Measurements from ENCODE around the gene AGPS. TPM values are rescaled to one million over a fixed set of nuclear protein-coding genes. Genes with fewer than 3 reads are reported as not detected.
A peak's percentile ranks its signal among the peaks of the same experiment; 100 is the strongest.

AGPS gene
- total and polyA plus RNA-seq, 2 of the 13 experiments (the other 11 are each of a cell fraction or from before 2014, with no cell fraction given): 39.4 to 99.0 TPM

- no peak overlapping the region for H3K9ac ChIP-seq (ENCODE audit: insufficient read depth, low read depth, low read length)
Observed at GRCh38 chr2:177429688-177430325, 37.2 kb downstream of the AGPS start.

More at GRCh38 chr2:177429688-177430325, 37.2 kb downstream of the AGPS start:
- Histone ChIP-seq H3K36me3 (replicated peaks in 1 of 2; ENCODE audit: control insufficient read depth in 1 of 2, insufficient read depth in 2 of 2, low read length in 2 of 2) (peaks cover 8 to 28% of the 10 kb centered on the region in 2 experiments; a peak in 4 of 5 replicates), H3K27me3 (ENCODE audit: control insufficient read depth in 1 of 2, insufficient read depth in 2 of 2, low read length in 2 of 2) (no peaks in the 10 kb centered on the region), H3K27ac (ENCODE audit: extremely low read length, insufficient read depth, low read length) (no peak overlapping the region), H3K9me3 (ENCODE audit: low read length) (peaks cover 13% of the 10 kb centered on the region; the same call in 1 of the 2 replicates), H3K4me1 (ENCODE audit: insufficient read depth, low read length) (peaks cover 39% of the 10 kb centered on the region), H4K20me1 (ENCODE audit: insufficient read depth, low read length) (peaks cover 33% of the 10 kb centered on the region; the same call in 1 of the 2 replicates), H3K4me2 (ENCODE audit: low read depth, low read length) (no peak overlapping the region), H2AFZ (ENCODE audit: low read length) (no peak overlapping the region), H3K79me2 (ENCODE audit: insufficient read depth, low read length) (peaks cover 95% of the 10 kb centered on the region), H3K4me3 (replicated peaks in 1 of 3; ENCODE audit: insufficient read depth in 1 of 3, low read depth in 2 of 3, low read length in 3 of 3) (no peak overlapping the region)
- 100% methylated on average over 2 of the region's 2 CpGs for WGBS (ENCODE audit: low lambda C conversion rate)
- ChIA-PET POLR2A (no interaction called here), CTCF (ENCODE audit: low intra/inter-chr PET ratio, low total read pairs) (no interaction called here)
- ATAC-seq: peak; percentile 53
- intact Hi-C loops (cut with micrococcal nuclease; ENCODE audit: unreplicated experiment): no loop called here
- no peak for FAIRE-seq
- BruUV-seq (replicated peaks): no TSS peak
- 0 out of 2 replicates have a peak, but pooled peaks have one; percentile 21 for TF ChIP-seq ZBTB7B (CRISPR knock-in tag; IDR thresholded peaks at IDR 0.05)
- TF ChIP-seq ZNF652 (CRISPR knock-in tag; IDR thresholded peaks at IDR 0.05; ENCODE audit: borderline replicate concordance, low read depth): peak; percentile 69
- TF ChIP-seq ZNF138 (CRISPR knock-in tag; IDR thresholded peaks at IDR 0.05; ENCODE audit: low read depth): 0 out of 2 replicates have a peak, but pooled peaks have one; percentile 35
- TF ChIP-seq ASH2L (IDR thresholded peaks at IDR 0.05; ENCODE audit: insufficient read length, low read depth, low read length): no peak
- TF ChIP-seq NONO (IDR thresholded peaks at IDR 0.05): no peak
- 0 out of 2 replicates have a peak, but pooled peaks have one; percentile 22 for TF ChIP-seq NONO (CRISPR knock-in tag; conservative IDR thresholded peaks at IDR 0.05)
- TF ChIP-seq U2AF2 (IDR thresholded peaks at IDR 0.05; ENCODE audit: low read depth, low read length): no peak
- TF ChIP-seq ZNF687 (CRISPR knock-in tag; IDR thresholded peaks at IDR 0.05): 0 out of 2 replicates have a peak, but pooled peaks have one; percentile 12
- no peak for TF ChIP-seq ZFY (CRISPR knock-in tag; IDR thresholded peaks at IDR 0.05)
- DNase-seq (ENCODE audit: low spot score): no peak
- in situ Hi-C loops (cut with HindIII; ENCODE audit: extremely low pct_ligation_motif_present, low pct_unique_long_range_greater_than_20kb): no loop called here
